Left ventricle myocardium inferior (tissue), 1 donor: ENCODE measurements around the gene STH. TPM values are rescaled to one million over a fixed set of nuclear protein-coding genes. Genes with fewer than 3 reads are reported as not detected.

Experiments used
- DNase-seq: peaks from one replicate; pipeline ENCODE4 v3.0.0-alpha.2; 2020
- H3K27ac ChIP-seq: fragments of 200-600 bp; replicated peaks from 2 replicates; pipeline ENCODE4 v1.8.0; 2021
- H3K27me3 ChIP-seq: fragments of 200-600 bp; 2 replicates; pipeline ENCODE4 v1.8.0; 2021; ENCODE audit warnings: low read depth
- H3K36me3 ChIP-seq: fragments of 200-600 bp; 2 replicates; pipeline ENCODE4 v1.8.0; 2021
- H3K4me1 ChIP-seq: fragments of 200-600 bp; 2 replicates; pipeline ENCODE4 v1.8.0; 2021
- H3K4me3 ChIP-seq: fragments of 200-600 bp; 2 replicates; pipeline ENCODE4 v1.8.0; 2021; ENCODE audit warnings: mild to moderate bottlenecking, moderate library complexity
- H3K9me3 ChIP-seq: fragments of 200-600 bp; replicated peaks from 2 replicates; pipeline ENCODE4 v1.8.0; 2021
- intact Hi-C: fragments of 100-400 bp; cut with micrococcal nuclease; formaldehyde crosslinking; loops from one replicate; pipeline ENCODE4 v1.11.0; 2022
- total RNA-seq: library from RNA; stranded (reverse); fragmentation: NEBNext Ultra II Directional; extraction: Animal tissue kit (Norgen Biotek cat#: 25700); gene quantifications from one replicate; pipeline ENCODE4 v1.2.1, GENCODE V29; 2021
- TF ChIP-seq, protein P1 (sequence below): fragments of 200-600 bp; IDR thresholded peaks from 2 replicates; pipeline ENCODE4 v1.8.0; 2021; ENCODE audit warnings: antibody characterized with exemption, mild to moderate bottlenecking, borderline replicate concordance
- donor health status: DM: no; HTN: yes; CAD: no; lungs with severe emphysema.

Gene STH
- total RNA-seq, 1 donor from 2014 or later, result not detected

DNA sequence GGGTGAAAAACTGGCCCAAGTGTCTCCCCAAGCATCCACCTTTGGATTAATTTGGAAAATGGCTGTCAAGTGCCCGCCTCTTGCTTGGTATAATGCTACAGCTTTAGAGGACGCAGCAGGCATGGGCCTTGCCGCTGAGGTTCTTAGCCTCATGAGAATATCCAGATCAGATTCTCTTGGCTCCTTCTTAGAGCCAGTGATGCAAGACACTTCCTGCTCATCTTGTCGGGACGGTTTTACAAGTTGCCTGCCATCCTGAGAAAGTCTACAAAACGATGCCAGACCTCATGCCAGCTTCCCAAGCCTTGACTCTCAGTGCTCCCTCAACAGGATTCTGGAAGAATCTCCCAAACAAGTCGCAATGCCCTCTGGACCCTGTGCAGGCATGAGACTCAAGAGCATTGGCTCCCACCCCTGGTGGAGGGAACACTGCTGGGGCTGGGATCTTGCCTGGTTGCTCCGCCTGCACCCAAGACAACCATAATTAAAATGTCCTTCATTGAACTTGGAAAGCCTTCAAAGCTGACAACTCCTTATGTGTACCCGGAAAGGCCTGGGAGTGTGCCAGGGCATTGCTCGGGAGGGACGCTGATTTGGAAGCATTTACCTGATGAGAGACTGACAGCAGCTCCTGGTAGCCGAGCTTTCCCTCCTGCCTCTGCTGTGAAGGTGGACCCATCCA lies 25.8 kb upstream of the STH start:
- TF ChIP-seq, protein P1, sequence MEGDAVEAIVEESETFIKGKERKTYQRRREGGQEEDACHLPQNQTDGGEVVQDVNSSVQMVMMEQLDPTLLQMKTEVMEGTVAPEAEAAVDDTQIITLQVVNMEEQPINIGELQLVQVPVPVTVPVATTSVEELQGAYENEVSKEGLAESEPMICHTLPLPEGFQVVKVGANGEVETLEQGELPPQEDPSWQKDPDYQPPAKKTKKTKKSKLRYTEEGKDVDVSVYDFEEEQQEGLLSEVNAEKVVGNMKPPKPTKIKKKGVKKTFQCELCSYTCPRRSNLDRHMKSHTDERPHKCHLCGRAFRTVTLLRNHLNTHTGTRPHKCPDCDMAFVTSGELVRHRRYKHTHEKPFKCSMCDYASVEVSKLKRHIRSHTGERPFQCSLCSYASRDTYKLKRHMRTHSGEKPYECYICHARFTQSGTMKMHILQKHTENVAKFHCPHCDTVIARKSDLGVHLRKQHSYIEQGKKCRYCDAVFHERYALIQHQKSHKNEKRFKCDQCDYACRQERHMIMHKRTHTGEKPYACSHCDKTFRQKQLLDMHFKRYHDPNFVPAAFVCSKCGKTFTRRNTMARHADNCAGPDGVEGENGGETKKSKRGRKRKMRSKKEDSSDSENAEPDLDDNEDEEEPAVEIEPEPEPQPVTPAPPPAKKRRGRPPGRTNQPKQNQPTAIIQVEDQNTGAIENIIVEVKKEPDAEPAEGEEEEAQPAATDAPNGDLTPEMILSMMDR, result no peak
- Histone ChIP-seq H3K27me3 (no peaks in the 10 kb centered on the region), H3K9me3 (peaks cover 7% of the 10 kb centered on the region), H3K36me3 (no peaks in the 10 kb centered on the region), H3K27ac (no peak overlapping the region), H3K4me3 (no peak overlapping the region), H3K4me1 (peaks cover 13% of the 10 kb centered on the region)
- intact Hi-C loops, result no loop called here
- peak; percentile 63 for DNase-seq

- DNase-seq, result no peak
- H3K27ac ChIP-seq, result no peak overlapping the region
- H3K36me3 ChIP-seq, result no peaks in the 10 kb centered on the region
- TF ChIP-seq, protein P1, result no peak
- intact Hi-C loops, result no loop called here
- H3K9me3 ChIP-seq, result peaks cover 7% of the 10 kb centered on the region
- H3K4me3 ChIP-seq, result no peak overlapping the region
- peaks cover 13% of the 10 kb centered on the region for H3K4me1 ChIP-seq
- H3K27me3 ChIP-seq, result no peaks in the 10 kb centered on the region
These were observed 24.8 kb upstream of the STH start for GRCh38 chr17:45973946-45974859.

DNA sequence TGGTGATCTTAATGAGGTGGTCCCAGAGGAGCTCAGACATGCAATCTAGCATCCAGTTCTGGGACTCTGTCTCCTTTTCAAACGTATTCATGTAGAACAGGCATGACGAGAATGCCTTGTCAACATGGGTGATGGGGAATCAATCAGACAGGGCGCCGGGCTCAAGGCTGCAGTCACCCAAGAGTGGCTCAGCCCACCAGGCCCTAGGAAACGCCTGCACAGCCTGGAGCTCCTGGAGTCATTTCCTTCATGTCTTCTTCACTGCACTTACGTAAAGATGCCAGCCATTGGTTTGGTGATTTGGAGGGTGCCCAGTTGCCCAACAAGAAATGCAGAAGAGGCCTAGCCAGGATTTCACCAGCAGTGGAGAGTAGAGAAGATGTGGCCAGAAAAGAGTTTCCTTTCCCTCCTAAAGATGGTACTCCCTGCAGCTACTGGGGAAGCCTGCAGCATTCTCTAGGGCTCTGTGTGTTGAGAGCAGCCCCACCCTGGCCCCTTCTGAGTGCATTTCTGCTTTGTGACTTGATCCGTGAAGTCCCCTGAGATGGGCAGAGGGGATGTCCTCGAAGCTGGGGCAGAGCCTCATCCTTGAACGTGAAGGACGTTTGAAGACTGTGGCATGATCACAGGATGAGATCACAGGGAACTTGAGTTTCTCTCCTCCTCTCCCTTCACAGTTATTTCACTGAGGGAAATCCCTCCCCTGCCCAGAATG lies 24.0 kb upstream of the STH start:
- Histone ChIP-seq H3K4me3 (no peak overlapping the region), H3K27me3 (no peaks in the 10 kb centered on the region), H3K4me1 (peaks cover 13% of the 10 kb centered on the region), H3K27ac (no peak overlapping the region), H3K36me3 (no peaks in the 10 kb centered on the region), H3K9me3 (peaks cover 7% of the 10 kb centered on the region)
- TF ChIP-seq, protein P1, result no peak
- intact Hi-C loops, result no loop called here
- DNase-seq, result no peak

DNA sequence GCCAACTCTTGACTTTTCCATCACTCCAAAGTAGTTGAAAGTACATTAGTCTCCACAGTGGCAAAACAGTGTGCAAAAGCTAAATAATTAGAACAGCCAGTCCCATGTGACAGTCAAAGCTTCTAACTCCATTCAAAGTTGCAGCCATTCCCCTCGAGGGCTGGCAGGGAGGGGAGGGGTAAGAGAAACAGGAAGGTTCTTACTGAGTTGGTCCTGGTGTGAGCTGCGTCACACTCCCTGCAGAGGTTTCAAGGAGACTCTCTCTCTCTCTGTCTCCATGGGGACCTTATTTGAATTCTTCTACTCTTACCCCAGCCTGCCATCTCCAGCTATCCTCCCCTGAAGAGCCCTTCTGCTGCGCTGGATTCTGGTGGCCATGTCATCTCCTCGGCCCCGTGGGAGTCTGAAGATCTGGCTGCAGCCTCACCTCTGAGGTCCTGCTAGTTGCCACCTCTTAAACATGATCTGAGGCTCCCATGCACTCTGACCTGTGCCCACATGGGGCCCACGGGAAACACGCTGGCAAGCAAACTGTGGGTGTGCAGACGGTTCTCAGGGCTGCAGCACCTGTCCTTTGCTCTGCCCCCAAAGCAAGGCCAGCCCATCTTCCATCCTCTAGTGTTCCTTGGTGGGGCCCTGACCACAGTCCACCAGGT lies 23.3 kb upstream of the STH start:
- intact Hi-C loops, result no loop called here
- DNase-seq, result no peak
- TF ChIP-seq, protein P1, result no peak
- H3K9me3 ChIP-seq, result peaks cover 7% of the 10 kb centered on the region
- H3K27me3 ChIP-seq, result no peaks in the 10 kb centered on the region
- H3K4me3 ChIP-seq, result no peak overlapping the region
- H3K4me1 ChIP-seq, result peaks cover 13% of the 10 kb centered on the region
- no peak overlapping the region for H3K27ac ChIP-seq
- H3K36me3 ChIP-seq, result no peaks in the 10 kb centered on the region

DNA sequence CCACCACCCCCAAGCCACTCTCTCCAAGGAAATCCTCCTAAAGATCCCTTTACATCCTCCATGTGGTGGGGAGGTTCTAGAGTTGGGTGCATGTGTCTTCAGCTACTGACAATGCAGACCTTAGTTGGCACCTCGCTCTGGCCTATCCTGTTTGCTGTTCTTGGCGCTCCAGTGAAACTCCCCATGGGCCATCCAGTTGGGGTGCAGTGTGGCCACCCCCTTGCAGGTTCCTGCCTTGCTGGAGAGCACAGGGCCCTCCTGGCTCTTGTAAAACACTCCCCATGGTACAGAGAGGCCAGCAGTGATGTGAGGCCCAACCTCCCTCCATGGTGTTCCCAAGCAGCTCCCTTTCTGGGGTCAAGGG lies 22.7 kb upstream of the STH start:
- no peaks in the 10 kb centered on the region for H3K36me3 ChIP-seq
- H3K4me1 ChIP-seq, result peaks cover 13% of the 10 kb centered on the region
- intact Hi-C loops, result no loop called here
- peaks cover 7% of the 10 kb centered on the region for H3K9me3 ChIP-seq
- no peak overlapping the region for H3K4me3 ChIP-seq
- no peak for DNase-seq
- H3K27ac ChIP-seq, result no peak overlapping the region
- H3K27me3 ChIP-seq, result no peaks in the 10 kb centered on the region
- TF ChIP-seq, protein P1, result no peak
